ENCODE results near the gene BTN1A1.

- TF ChIP-seq, protein P1, sequence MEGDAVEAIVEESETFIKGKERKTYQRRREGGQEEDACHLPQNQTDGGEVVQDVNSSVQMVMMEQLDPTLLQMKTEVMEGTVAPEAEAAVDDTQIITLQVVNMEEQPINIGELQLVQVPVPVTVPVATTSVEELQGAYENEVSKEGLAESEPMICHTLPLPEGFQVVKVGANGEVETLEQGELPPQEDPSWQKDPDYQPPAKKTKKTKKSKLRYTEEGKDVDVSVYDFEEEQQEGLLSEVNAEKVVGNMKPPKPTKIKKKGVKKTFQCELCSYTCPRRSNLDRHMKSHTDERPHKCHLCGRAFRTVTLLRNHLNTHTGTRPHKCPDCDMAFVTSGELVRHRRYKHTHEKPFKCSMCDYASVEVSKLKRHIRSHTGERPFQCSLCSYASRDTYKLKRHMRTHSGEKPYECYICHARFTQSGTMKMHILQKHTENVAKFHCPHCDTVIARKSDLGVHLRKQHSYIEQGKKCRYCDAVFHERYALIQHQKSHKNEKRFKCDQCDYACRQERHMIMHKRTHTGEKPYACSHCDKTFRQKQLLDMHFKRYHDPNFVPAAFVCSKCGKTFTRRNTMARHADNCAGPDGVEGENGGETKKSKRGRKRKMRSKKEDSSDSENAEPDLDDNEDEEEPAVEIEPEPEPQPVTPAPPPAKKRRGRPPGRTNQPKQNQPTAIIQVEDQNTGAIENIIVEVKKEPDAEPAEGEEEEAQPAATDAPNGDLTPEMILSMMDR (IDR thresholded peaks at IDR 0.05), result no peak
- TF ChIP-seq POLR2AphosphoS5 (IDR thresholded peaks at IDR 0.05) (no peak), EP300 (IDR thresholded peaks at IDR 0.05) (no peak), POLR2A (IDR thresholded peaks at IDR 0.05) (no peak)
Observed at GRCh38 chr6:26552640-26553188, 52.6 kb downstream of the BTN1A1 start.
